Choroid plexus epithelial cell (primary cell): ENCODE data around the gene PCTP.

Experiments used
- DNase-seq: peaks from one replicate; pipeline ENCODE4 v3.0.0-alpha.2; 2010; ENCODE audit warnings: low read depth
- H3K4me3 ChIP-seq: 2 replicates; pipeline ENCODE4 v1.5.1; 2011; ENCODE audit warnings: low read depth, mild to moderate bottlenecking, control low read depth, low read length, moderate library complexity
- TF ChIP-seq, protein P1 (sequence below): conservative IDR thresholded peaks from 2 replicates; pipeline ENCODE4 v1.5.1; 2011; ENCODE audit warnings: low read depth, mild to moderate bottlenecking, control low read depth, inconsistent platforms, low read length, moderate library complexity

PCTP gene

DNA sequence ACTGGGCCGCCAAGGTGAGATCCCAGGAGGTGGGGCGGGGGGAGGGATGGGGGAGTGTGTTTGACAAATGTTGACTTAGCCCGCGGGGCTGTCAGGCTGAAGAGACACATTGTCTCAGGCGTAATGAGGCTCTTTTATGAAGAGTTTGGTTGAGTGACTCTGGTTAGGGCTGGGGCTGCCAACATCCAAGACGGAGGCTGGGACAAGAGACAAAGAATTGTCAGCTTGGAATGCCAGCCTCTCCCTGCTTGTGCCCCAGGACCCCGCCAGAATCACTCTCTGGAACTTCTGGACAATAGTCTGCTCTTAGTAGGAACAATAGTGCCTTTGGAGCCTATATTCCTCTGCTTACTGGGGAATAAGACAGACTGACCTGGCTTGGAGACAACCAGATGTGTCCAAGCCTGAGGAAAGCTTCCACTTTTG lies 24.0 kb downstream of the PCTP start:
- no peak overlapping the region for H3K4me3 ChIP-seq
- DNase-seq: no peak
- TF ChIP-seq, protein P1, sequence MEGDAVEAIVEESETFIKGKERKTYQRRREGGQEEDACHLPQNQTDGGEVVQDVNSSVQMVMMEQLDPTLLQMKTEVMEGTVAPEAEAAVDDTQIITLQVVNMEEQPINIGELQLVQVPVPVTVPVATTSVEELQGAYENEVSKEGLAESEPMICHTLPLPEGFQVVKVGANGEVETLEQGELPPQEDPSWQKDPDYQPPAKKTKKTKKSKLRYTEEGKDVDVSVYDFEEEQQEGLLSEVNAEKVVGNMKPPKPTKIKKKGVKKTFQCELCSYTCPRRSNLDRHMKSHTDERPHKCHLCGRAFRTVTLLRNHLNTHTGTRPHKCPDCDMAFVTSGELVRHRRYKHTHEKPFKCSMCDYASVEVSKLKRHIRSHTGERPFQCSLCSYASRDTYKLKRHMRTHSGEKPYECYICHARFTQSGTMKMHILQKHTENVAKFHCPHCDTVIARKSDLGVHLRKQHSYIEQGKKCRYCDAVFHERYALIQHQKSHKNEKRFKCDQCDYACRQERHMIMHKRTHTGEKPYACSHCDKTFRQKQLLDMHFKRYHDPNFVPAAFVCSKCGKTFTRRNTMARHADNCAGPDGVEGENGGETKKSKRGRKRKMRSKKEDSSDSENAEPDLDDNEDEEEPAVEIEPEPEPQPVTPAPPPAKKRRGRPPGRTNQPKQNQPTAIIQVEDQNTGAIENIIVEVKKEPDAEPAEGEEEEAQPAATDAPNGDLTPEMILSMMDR: no peak

DNA sequence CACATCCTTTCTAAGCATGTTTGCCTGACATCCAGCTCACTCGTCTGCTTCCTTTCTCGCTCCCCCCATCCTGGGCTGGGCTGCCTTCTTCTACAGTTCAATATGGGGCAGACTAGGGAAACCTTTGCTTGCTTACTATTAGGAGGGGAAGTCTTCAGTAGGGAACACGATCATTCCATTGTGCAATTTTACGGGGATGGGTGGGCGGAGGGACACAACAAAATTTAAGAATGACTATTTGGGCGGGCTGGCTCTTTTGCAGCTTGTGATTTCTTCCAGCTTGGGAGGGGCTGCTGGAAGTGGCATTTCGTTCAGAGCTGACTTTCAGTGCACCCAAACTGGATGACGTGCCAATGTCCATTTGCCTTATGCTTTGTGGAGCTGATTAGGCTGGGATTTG lies 25.4 kb downstream of the PCTP start:
- H3K4me3 ChIP-seq: no peak overlapping the region
- no peak for DNase-seq
- TF ChIP-seq, protein P1: no peak

GRCh38 chr17:55777471-55777971 lies 26.7 kb downstream of the PCTP start:
- no peak for DNase-seq
- TF ChIP-seq, protein P1: no peak
- no peak overlapping the region for H3K4me3 ChIP-seq

DNA sequence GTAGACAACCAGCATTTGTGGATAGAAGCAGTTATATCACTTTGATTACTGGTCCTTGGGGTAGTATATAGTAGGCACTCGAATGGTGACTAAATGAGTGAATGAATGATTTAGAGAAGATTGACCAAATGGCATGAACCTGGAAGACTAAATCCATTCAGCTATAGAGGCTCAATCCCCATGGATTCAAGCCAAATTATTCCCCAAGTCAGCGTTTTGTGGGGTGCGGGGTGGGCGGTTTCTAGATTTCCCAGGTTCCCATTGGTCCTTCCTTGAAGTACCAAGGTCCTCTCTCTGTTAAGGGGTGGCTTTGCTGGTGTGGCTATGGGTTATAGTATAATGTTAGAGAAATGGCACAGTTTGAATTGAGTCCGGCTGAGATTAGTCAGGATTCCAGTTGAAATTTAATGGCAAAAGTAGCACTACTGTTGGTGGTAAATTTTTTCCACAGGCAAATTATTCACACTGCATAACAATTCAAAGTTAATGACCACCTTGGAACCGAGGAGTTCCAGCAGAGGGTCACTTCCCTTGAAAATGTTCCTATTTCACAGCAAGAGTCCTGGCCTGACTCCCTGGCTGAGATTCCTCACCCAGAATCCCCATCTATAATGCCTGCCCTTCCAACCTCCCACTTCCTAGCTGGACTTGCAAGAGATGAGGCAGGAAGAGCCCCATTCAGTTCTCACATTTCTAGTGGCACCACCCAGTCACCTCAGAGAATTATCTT lies 27.7 kb downstream of the PCTP start:
- no peak overlapping the region for H3K4me3 ChIP-seq
- no peak for DNase-seq
- TF ChIP-seq, protein P1: no peak

GRCh38 chr17:55783684-55784245 lies 32.9 kb downstream of the PCTP start:
- DNase-seq: peak; percentile 10
- TF ChIP-seq, protein P1: no peak
- H3K4me3 ChIP-seq: no peak overlapping the region

GRCh38 chr17:55784666-55785065 lies 33.8 kb downstream of the PCTP start:
- no peak overlapping the region for H3K4me3 ChIP-seq
- no peak for DNase-seq
- TF ChIP-seq, protein P1: no peak

- no peak for DNase-seq
Observed at GRCh38 chr17:55785181-55785580, 34.3 kb downstream of the PCTP start.

More at GRCh38 chr17:55785181-55785580, 34.3 kb downstream of the PCTP start:
- no peak overlapping the region for H3K4me3 ChIP-seq
- TF ChIP-seq, protein P1: no peak
